H9 (cell line): ENCODE measurements around the gene GADD45GIP1. TPM values are rescaled to one million over a fixed set of nuclear protein-coding genes. Genes with fewer than 3 reads are reported as not detected.

ENCODE experiments used
- DNase-seq: peaks from one replicate; pipeline ENCODE4 v3.0.0-alpha.2; 2017
- H2AFZ ChIP-seq: one replicate; pipeline ENCODE4 v1.6.1; 2013; ENCODE audit warnings: mild to moderate bottlenecking, low read length, control low read depth, moderate library complexity
- H2AK5ac ChIP-seq: 2 replicates; pipeline ENCODE4 v1.6.1; 2013; ENCODE audit warnings: low read length, control low read depth, mixed read lengths; ENCODE audit not compliant: insufficient read length
- H2BK120ac ChIP-seq: one replicate; pipeline ENCODE4 v1.6.1; 2013; ENCODE audit warnings: low read depth, mild to moderate bottlenecking, low read length, control low read depth, inconsistent platforms; ENCODE audit not compliant: poor library complexity, severe bottlenecking
- H2BK12ac ChIP-seq: 2 replicates; pipeline ENCODE4 v1.6.1; 2013; ENCODE audit warnings: low read length, control low read depth, mixed read lengths, low read depth; ENCODE audit not compliant: insufficient read length
- H2BK15ac ChIP-seq: 2 replicates; pipeline ENCODE4 v1.6.1; 2013; ENCODE audit warnings: low read depth, low read length, control low read depth
- H2BK20ac ChIP-seq: one replicate; pipeline ENCODE4 v1.6.1; 2013; ENCODE audit warnings: low read depth, mild to moderate bottlenecking, low read length, control low read depth, inconsistent platforms; ENCODE audit not compliant: poor library complexity, severe bottlenecking
- H2BK5ac ChIP-seq: 2 replicates; pipeline ENCODE4 v1.6.1; 2013; ENCODE audit warnings: low read length, control low read depth, mixed read lengths; ENCODE audit not compliant: insufficient read length
- H3K14ac ChIP-seq: 2 replicates; pipeline ENCODE4 v1.6.1; 2013; ENCODE audit warnings: low read length, control low read depth; ENCODE audit not compliant: insufficient read depth
- H3K18ac ChIP-seq: 2 replicates; pipeline ENCODE4 v1.6.1; 2013; ENCODE audit warnings: low read depth, mild to moderate bottlenecking, mixed read lengths, low read length, control low read depth; ENCODE audit not compliant: insufficient read length
- H3K23ac ChIP-seq: 2 replicates; pipeline ENCODE4 v1.6.1; 2013; ENCODE audit warnings: low read length, control low read depth, mixed read lengths, low read depth; ENCODE audit not compliant: insufficient read length
- H3K23me2 ChIP-seq: 2 replicates; pipeline ENCODE4 v1.6.1; 2013; ENCODE audit warnings: low read depth, mild to moderate bottlenecking, mixed read lengths, low read length, control low read depth; ENCODE audit not compliant: insufficient read length, poor library complexity, severe bottlenecking
- H3K27ac ChIP-seq: 2 replicates; pipeline ENCODE4 v1.5.1; 2013; ENCODE audit warnings: low read length, control low read depth, mixed read lengths, low read depth; ENCODE audit not compliant: insufficient read length
- H3K27me3 ChIP-seq: 2 replicates; pipeline ENCODE4 v1.6.1; 2013; ENCODE audit warnings: low read length, control low read depth, inconsistent platforms; ENCODE audit not compliant: insufficient read depth
- H3K4ac ChIP-seq: 2 replicates; pipeline ENCODE4 v1.6.1; 2013; ENCODE audit warnings: low read depth, mild to moderate bottlenecking, control low read depth, inconsistent platforms, low read length, moderate library complexity
- H3K4me1 ChIP-seq: 2 replicates; pipeline ENCODE4 v1.6.1; 2013; ENCODE audit warnings: low read length, control low read depth, inconsistent platforms; ENCODE audit not compliant: insufficient read depth
- H3K4me2 ChIP-seq: 2 replicates; pipeline ENCODE4 v1.6.1; 2013; ENCODE audit warnings: low read length, control low read depth, mixed read lengths; ENCODE audit not compliant: insufficient read length, insufficient read depth
- H3K56ac ChIP-seq: 2 replicates; pipeline ENCODE4 v1.6.1; 2013; ENCODE audit warnings: low read depth, mild to moderate bottlenecking, mixed read lengths, low read length, control low read depth; ENCODE audit not compliant: insufficient read length
- H3K79me1 ChIP-seq: 2 replicates; pipeline ENCODE4 v1.6.1; 2013; ENCODE audit warnings: low read depth, mild to moderate bottlenecking, moderate library complexity, low read length, control low read depth, inconsistent platforms; ENCODE audit not compliant: insufficient read depth, poor library complexity, severe bottlenecking
- H3K79me2 ChIP-seq: 2 replicates; pipeline ENCODE4 v1.6.1; 2013; ENCODE audit warnings: low read length, control low read depth, inconsistent platforms; ENCODE audit not compliant: insufficient read depth
- H3K9ac ChIP-seq: 2 replicates; pipeline ENCODE4 v1.6.1; 2013; ENCODE audit warnings: low read length, control low read depth, mixed read lengths; ENCODE audit not compliant: insufficient read length; ENCODE audit errors: extremely low read depth
- H3K9me3 ChIP-seq: one replicate; pipeline ENCODE4 v1.6.1; 2013; ENCODE audit warnings: low read depth, low read length, inconsistent platforms; ENCODE audit not compliant: control insufficient read depth
- H3T11ph ChIP-seq: one replicate; pipeline ENCODE4 v1.6.1; 2013; ENCODE audit warnings: mild to moderate bottlenecking, low read length, control low read depth, inconsistent platforms
- H4K20me1 ChIP-seq: one replicate; pipeline ENCODE4 v1.6.1; 2013; ENCODE audit not compliant: control insufficient read depth, insufficient read length, insufficient read depth
- H4K5ac ChIP-seq: 2 replicates; pipeline ENCODE4 v1.6.1; 2013; ENCODE audit warnings: low read depth, mild to moderate bottlenecking, mixed read lengths, low read length, control low read depth; ENCODE audit not compliant: insufficient read length
- H4K8ac ChIP-seq: replicated peaks from 2 replicates; pipeline ENCODE4 v1.6.1; 2013; ENCODE audit warnings: low read length, control low read depth, mixed read lengths, low read depth; ENCODE audit not compliant: insufficient read length
- H4K91ac ChIP-seq: 2 replicates; pipeline ENCODE4 v1.6.1; 2013; ENCODE audit warnings: low read depth, mild to moderate bottlenecking, moderate library complexity, mixed read lengths, low read length, control low read depth; ENCODE audit not compliant: insufficient read length
- H3K27ac Mint-ChIP-seq, 3 experiments: 2 replicates in 2 of 3; 3 replicates in 1 of 3; pipeline ENCODE4 v1.8.0; 2020 to 2021; ENCODE audit warnings: mixed read lengths in 3 of 3, mild to moderate bottlenecking in 1 of 3, moderate library complexity in 1 of 3
- H3K27me3 Mint-ChIP-seq: 2 replicates; pipeline ENCODE4 v1.8.0; 2021; ENCODE audit warnings: low read depth, mild to moderate bottlenecking, moderate library complexity, mixed read lengths
- H3K36me3 Mint-ChIP-seq, 3 experiments: 2 replicates in 2 of 3; 3 replicates in 1 of 3; pipeline ENCODE4 v1.8.0; 2020 to 2021; ENCODE audit warnings: low read depth in 3 of 3, mixed read lengths in 3 of 3; ENCODE audit not compliant: insufficient read depth in 1 of 3
- H3K4me1 Mint-ChIP-seq, 2 experiments: 2 replicates each; pipeline ENCODE4 v1.8.0; 2020; ENCODE audit warnings: mixed read lengths in 2 of 2
- H3K4me3 Mint-ChIP-seq, 2 experiments: 2 replicates in 1 of 2; 3 replicates in 1 of 2; pipeline ENCODE4 v1.8.0; 2020 to 2021; ENCODE audit warnings: mild to moderate bottlenecking in 2 of 2, mixed read lengths in 2 of 2, moderate library complexity in 1 of 2
- H3K9me3 Mint-ChIP-seq, 2 experiments: 2 replicates in 1 of 2; 3 replicates in 1 of 2; pipeline ENCODE4 v1.8.0; 2020; ENCODE audit warnings: mild to moderate bottlenecking in 2 of 2, mixed read lengths in 2 of 2, moderate library complexity in 1 of 2
- CTCF ChIP-seq: fragments of 200-600 bp; sonication (generic); conservative IDR thresholded peaks from 3 replicates; pipeline ENCODE4 v1.8.0; 2021; ENCODE audit warnings: antibody characterized with exemption, mild to moderate bottlenecking
- WGBS: extraction: QIAGEN DNeasy Blood & Tissue Kit; methylation state at CpG from one replicate; pipeline ENCODE4 v1.1.7; 2013; ENCODE audit warnings: missing lambda C conversion rate, low lambda C conversion rate, mixed read lengths; ENCODE audit not compliant: insufficient read length; ENCODE audit errors: extremely low coverage; 5-methylcytosine and 5-hydroxymethylcytosine counted together
- total RNA-seq: library from RNA; stranded (reverse); gene quantifications from 2 replicates; pipeline ENCODE4 v1.2.1, GENCODE V29; 2021

The GADD45GIP1 gene
- total RNA-seq, 1 experiment from 2014 or later = 44.5 TPM

GRCh38 chr19:12933287-12934072 is 23.5 kb downstream of the GADD45GIP1 start, which contains the start of gene FARSA:
Gene FARSA, minus strand, starts transcription at chr19:12933711. Its CDS starts 15 bp downstream, at chr19:12933696.
- no peak within 1 kb of the TSS for H2BK5ac ChIP-seq
- WGBS = no CpG with 5 or more reads among the region's 51 CpGs

More at GRCh38 chr19:12933287-12934072, 23.5 kb downstream of the GADD45GIP1 start, which contains the start of gene FARSA:
- H2BK15ac ChIP-seq = no peak within 1 kb of the TSS
- DNase-seq = peak; percentile 93
- no peak within 1 kb of the TSS for H4K91ac ChIP-seq
- peak within 1 kb of the TSS; percentile 95 for H3K4me2 ChIP-seq
- no peaks in the 10 kb centered on the region; the same call in 1 of the 2 replicates for H3K4me1 ChIP-seq
- H3K4ac ChIP-seq = no peak within 1 kb of the TSS
- no peak within 1 kb of the TSS for H4K5ac ChIP-seq
- no peak within 1 kb of the TSS for H3T11ph ChIP-seq
- H3K56ac ChIP-seq = no peak within 1 kb of the TSS
- Mint-ChIP-seq H3K4me1 (peaks cover 17 to 29% of the 10 kb centered on the region in 2 experiments), H3K27me3 (no peaks in the 10 kb centered on the region), H3K9me3 (no peaks in the 10 kb centered on the region), H3K36me3 (peaks cover 18 to 33% (median 27%) of the 10 kb centered on the region in 3 experiments), H3K4me3 (peak within 1 kb of the TSS; percentile 99), H3K27ac (peak within 1 kb of the TSS; percentile 83 to 92 (median 90))
- H2AFZ ChIP-seq = no peak within 1 kb of the TSS
- no peaks in the 10 kb centered on the region for H4K20me1 ChIP-seq
- no peak within 1 kb of the TSS for H2AK5ac ChIP-seq
- H3K14ac ChIP-seq = peak within 1 kb of the TSS; percentile 79; the same call in 1 of the 2 replicates
- no peak within 1 kb of the TSS for H4K8ac ChIP-seq
- no peak within 1 kb of the TSS for H2BK120ac ChIP-seq
- H3K27me3 ChIP-seq = no peaks in the 10 kb centered on the region
- H3K27ac ChIP-seq = no peak within 1 kb of the TSS
- H3K23me2 ChIP-seq = peaks cover 7% of the 10 kb centered on the region
- no peak for TF ChIP-seq CTCF
- peak within 1 kb of the TSS; percentile 78 for H3K18ac ChIP-seq
- no peaks in the 10 kb centered on the region for H3K9me3 ChIP-seq
- H2BK12ac ChIP-seq = no peak within 1 kb of the TSS
- H3K79me1 ChIP-seq = peaks cover 6% of the 10 kb centered on the region
- peaks cover 9% of the 10 kb centered on the region; the same call in 1 of the 2 replicates for H3K79me2 ChIP-seq
- H3K23ac ChIP-seq = no peak within 1 kb of the TSS
- H3K9ac ChIP-seq = peak within 1 kb of the TSS; percentile 87
- no peak within 1 kb of the TSS for H2BK20ac ChIP-seq
